Psoas muscle (tissue), 8 donors: ENCODE results near the gene ELFN1. TPM values are rescaled to one million over a fixed set of nuclear protein-coding genes. Genes with fewer than 3 reads are reported as not detected.

Source experiments
- ATAC-seq, 4 donors: fragments of 200-7000 bp; cut with Tn5 transposase; one replicate each; pipeline ENCODE4 v1.9.1; 2020; ENCODE audit warnings: moderate library complexity in 3 of 4, mild to moderate bottlenecking in 2 of 4
- DNase-seq, 2 donors: peaks; one replicate each; pipeline ENCODE4 v3.0.0-alpha.2; 2020
- H3K27ac ChIP-seq: fragments of 200-600 bp; one replicate; pipeline ENCODE4 v1.8.0; 2022
- H3K27me3 ChIP-seq, 3 donors: fragments of 200-600 bp in 1 of 3; one replicate each; pipeline versions ENCODE4 v1.6.1 to v1.8.0; 2013 to 2022; ENCODE audit warnings: low read length in 2 of 3, mild to moderate bottlenecking in 2 of 3, moderate library complexity in 1 of 3; ENCODE audit not compliant: insufficient read depth in 3 of 3
- H3K36me3 ChIP-seq, 2 donors: fragments of 200-600 bp in 1 of 2; one replicate each; pipeline versions ENCODE4 v1.6.1 to v1.8.0; 2013 to 2022; ENCODE audit warnings: low read depth in 1 of 2, mild to moderate bottlenecking in 1 of 2, moderate library complexity in 1 of 2; ENCODE audit not compliant: insufficient read depth in 1 of 2
- H3K4me1 ChIP-seq: fragments of 200-600 bp; one replicate; pipeline ENCODE4 v1.8.0; 2022
- H3K4me3 ChIP-seq: fragments of 200-600 bp; one replicate; pipeline ENCODE4 v1.8.0; 2022; ENCODE audit warnings: mild to moderate bottlenecking
- H3K9me3 ChIP-seq: fragments of 200-600 bp; one replicate; pipeline ENCODE4 v1.8.0; 2022
- CTCF ChIP-seq: fragments of 200-600 bp; IDR thresholded peaks from one replicate; pipeline ENCODE4 v1.8.0; 2022; ENCODE audit warnings: antibody characterized with exemption
- WGBS, 3 donors: extraction: QIAGEN DNeasy Blood & Tissue Kit; methylation state at CpG; one replicate each; pipeline versions ENCODE4 v1.1.6 to v1.1.7; 2013; 5-methylcytosine and 5-hydroxymethylcytosine counted together
- intact Hi-C, 2 donors: fragments of 100-400 bp; cut with DNase I; formaldehyde crosslinking; loops; one replicate each; pipeline versions ENCODE4 v1.11.0 to v1.14.2; 2022
- polyA plus RNA-seq, 3 donors: library from polyadenylated mRNA; stranded (reverse); fragments of 200-250 nt; gene quantifications; one replicate each; pipeline ENCODE4 v1.2.3, GENCODE V29; 2013
- total RNA-seq, 4 donors: library from RNA; stranded (reverse); fragmentation: NEBNext Ultra II Directional in 2 of 4; extraction: Animal tissue kit (Norgen Biotek cat#: 25700) in 2 of 4; gene quantifications; one replicate each; pipeline versions ENCODE4 v1.2.1 to v1.2.4, GENCODE V29; 2021 to 2023
- donor health status: healthy with polysubstance abuse.
- donor health status: DM: no; HTN: no; CAD: no; lungs with moderate emphysema.
- donor health status: Bipolar disorder and iron deficiency.
- donor health status: healthy.
- donor health status: DM: yes; HTN: yes; CAD: no.
- donor health status: DM: no; HTN: no; CAD: no.
- donor health status: DM: no; HTN: no; CAD: no.
- donor health status: DM: yes; HTN: yes; CAD: no.

The ELFN1 gene
- total and polyA plus RNA-seq, 7 donors, result 0.11 to 0.87 (median 0.64) TPM

DNA sequence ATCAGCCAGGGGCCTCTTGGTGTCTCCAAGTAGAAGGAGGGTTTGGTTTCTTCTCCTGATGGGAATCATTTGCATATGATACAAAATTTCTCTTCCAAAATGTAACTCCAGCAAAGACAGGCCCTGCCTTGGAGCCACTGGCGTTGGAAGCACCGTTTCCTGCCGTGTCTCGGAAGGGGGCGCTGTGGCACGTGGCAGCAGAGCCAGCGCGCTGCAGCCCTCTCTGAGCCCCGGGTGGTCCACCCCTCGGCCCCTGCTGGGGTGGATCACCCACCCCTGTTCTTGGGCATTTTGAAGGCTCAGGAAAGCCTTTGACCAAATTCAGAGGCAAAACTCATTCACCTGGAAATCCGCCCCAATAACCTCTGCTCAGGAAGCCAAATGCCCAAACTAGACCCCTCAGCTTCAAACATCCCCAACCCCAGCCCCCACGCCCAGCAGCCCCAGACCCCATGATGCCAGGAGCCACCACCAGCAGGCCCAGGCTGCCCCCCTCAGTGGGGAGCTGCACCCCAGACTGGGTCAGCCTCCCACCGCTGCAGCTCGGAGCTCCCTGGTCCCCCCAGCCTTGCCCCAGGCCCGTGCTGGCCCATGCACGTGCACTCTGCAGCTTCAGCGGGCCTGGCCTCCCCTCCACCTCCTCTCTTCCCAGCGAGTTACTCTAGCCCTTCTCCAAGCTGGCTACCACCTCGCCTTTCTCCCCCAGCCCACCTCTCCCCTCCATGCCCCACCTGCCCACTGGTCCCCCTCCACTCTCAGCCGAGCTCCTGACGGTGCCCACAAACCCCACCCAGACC, 29.5 kb upstream of the ELFN1 start:
- no peaks in the 10 kb centered on the region for H3K9me3 ChIP-seq
- WGBS, 3 donors, result 75 to 86% (median 79%) methylated on average over 19 to 21 of the region's 21 CpGs
- DNase-seq, result no peak
- H3K27me3 ChIP-seq, result peaks cover 0 to 3% (median 0%) of the 10 kb centered on the region in 3 donors
- TF ChIP-seq CTCF, result no peak
- H3K4me3 ChIP-seq, result no peak overlapping the region
- H3K36me3 ChIP-seq, result no peaks in the 10 kb centered on the region
- no peak for ATAC-seq
- peaks cover 18% of the 10 kb centered on the region for H3K4me1 ChIP-seq
- intact Hi-C loops, result no loop called here
- H3K27ac ChIP-seq, result no peak overlapping the region

DNA sequence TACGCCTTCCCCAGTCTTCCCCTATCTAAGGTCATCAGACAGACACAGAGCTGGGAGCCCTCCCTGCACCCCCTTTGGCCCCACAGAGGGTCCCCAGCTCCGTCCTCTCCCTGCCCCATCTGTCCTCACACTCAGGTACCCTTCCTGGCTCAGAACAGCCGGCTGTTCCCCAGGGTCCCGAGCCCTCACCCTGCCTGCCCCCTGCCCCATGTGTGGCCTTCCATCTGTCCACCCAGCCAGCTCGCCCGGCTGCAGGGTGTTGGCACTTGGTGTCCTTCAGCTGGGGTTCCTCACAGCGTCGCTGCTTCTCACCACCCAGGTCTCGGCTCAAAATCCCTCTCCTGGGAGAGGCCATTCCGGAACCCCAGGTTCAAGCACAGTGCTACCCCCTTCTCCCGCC, 28.9 kb upstream of the ELFN1 start:
- no peak for ATAC-seq
- H3K4me3 ChIP-seq, result no peak overlapping the region
- no peaks in the 10 kb centered on the region for H3K36me3 ChIP-seq
- peaks cover 0 to 3% (median 0%) of the 10 kb centered on the region in 3 donors for H3K27me3 ChIP-seq
- 70 to 84% (median 81%) methylated on average over 11 of the region's 11 CpGs for WGBS, 3 donors
- H3K4me1 ChIP-seq, result peaks cover 18% of the 10 kb centered on the region
- DNase-seq, result no peak
- intact Hi-C loops, result no loop called here
- TF ChIP-seq CTCF, result no peak
- H3K27ac ChIP-seq, result no peak overlapping the region
- H3K9me3 ChIP-seq, result no peaks in the 10 kb centered on the region

GRCh38 chr7:1641661-1642260, 28.3 kb upstream of the ELFN1 start:
- Histone ChIP-seq H3K36me3 (no peaks in the 10 kb centered on the region), H3K27ac (no peak overlapping the region), H3K4me3 (no peak overlapping the region), H3K4me1 (peaks cover 23% of the 10 kb centered on the region), H3K9me3 (no peaks in the 10 kb centered on the region), H3K27me3 (peaks cover 0 to 3% (median 0%) of the 10 kb centered on the region in 3 donors)
- intact Hi-C loops, result no loop called here
- 77 to 82% (median 78%) methylated on average over 14 to 16 of the region's 16 CpGs for WGBS, 3 donors
- DNase-seq, result no peak
- TF ChIP-seq CTCF, result no peak
- no peak for ATAC-seq

- 52 to 62% (median 53%) methylated on average over 10 to 13 of the region's 14 CpGs for WGBS, 3 donors
- no peak for TF ChIP-seq CTCF
- H3K4me3 ChIP-seq, result no peak overlapping the region
- intact Hi-C loops, result no loop called here
- H3K36me3 ChIP-seq, result no peaks in the 10 kb centered on the region
- no peak overlapping the region for H3K27ac ChIP-seq
- H3K9me3 ChIP-seq, result no peaks in the 10 kb centered on the region
- DNase-seq (no peak), ATAC-seq (no peak)
- peaks cover 0 to 3% (median 0%) of the 10 kb centered on the region in 3 donors for H3K27me3 ChIP-seq
- peaks cover 27% of the 10 kb centered on the region for H3K4me1 ChIP-seq
These were observed 27.8 kb upstream of the ELFN1 start for GRCh38 chr7:1642291-1642731.
